Measurements from ENCODE around the gene UCK2. TPM values are rescaled to one million over a fixed set of nuclear protein-coding genes. Genes with fewer than 3 reads are reported as not detected.

Gene UCK2
- total RNA-seq, 1 donor from 2014 or later, result 107 TPM

DNA sequence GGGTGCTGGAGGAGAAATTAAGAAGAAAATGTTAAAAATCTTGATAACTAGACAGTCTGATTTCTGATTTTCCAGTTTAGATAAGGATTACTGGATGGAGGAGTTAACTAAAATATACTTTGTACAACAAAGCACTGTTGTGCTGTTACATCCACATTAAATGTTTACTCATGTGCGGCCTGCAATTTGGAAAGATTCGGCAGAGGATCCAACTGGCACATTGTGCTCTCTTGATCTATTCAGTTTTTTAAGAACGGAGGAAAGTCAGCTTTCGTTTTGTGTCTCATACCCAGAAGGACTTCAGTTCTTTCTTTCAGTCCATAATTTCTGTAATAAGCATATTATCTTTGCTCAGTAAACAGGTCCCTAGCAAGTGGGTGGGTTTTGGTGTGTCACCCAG is 52.5 kb downstream of the UCK2 start:
- DNase-seq (ENCODE audit: low read depth), result no peak

DNA sequence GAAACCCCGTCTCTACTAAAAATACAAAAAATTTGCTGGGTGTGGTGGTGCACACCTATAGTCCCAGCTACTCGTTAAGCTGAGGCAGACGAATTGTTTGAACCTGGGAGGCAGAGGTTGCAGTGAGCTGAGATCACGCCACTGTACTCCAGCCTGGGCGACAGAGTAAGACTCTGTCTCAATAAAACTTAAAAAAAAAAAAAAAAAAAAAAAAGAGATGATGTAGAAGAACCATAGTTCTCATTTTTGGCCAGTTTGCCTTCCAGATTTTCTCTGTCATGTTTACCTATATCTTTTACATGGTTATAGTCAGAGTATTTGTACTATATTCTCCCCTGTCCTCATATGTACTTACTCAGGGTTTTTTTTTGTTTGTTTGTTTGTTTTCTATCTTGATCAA is 53.6 kb downstream of the UCK2 start:
- DNase-seq (ENCODE audit: low read depth), result no peak

DNA sequence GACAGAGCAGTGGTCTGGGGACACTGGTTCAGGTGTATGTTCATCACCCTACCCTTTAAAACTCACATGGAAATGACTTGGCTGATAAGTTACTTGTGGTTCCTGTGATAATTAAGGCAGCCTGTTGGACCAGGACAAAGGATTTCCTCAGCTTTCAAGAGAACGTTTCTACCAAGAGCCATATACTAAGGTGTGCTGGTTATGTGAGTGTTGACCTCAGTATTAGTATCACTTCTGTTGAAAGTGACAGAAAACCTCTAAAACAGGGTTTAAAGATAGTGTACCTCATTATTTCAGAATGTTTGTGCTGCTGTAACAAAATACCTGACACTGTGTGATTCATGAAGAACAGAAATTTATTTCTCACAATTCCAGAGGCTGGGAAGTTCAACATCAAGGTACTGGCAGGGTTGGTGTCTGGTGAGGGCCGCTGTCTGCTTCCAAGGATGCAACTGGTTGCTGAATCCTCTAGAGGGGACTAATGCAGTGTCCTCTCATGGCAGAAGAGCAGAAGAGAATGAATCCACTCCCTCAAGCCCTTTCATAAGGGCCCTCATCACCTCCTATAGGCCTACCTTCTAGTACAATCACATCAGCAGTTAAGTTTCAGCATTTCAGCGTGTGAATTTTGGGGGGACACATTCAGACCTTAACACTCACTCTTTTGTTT is 54.9 kb downstream of the UCK2 start:
- no peak for DNase-seq (ENCODE audit: low read depth)

DNA sequence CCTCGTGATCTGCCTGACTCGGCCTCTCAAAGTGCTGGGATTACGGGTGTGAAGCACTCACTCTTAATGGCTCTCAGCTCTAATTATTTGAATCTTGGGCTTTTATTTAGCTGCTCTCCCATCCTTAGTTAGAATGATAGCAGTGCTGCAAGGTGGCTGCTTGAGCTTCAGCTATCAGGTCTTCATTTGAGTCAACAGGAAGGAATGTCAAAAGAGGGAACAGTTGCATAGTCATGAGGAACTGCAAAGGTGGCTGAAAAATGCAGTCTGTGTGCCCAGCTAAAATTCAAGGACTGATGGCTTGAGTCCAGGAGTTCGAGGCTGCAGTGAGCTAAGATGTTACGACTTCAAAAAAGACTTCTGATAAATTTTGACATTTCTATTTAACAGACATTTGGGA is 55.6 kb downstream of the UCK2 start:
- DNase-seq (ENCODE audit: low read depth), result no peak

DNA sequence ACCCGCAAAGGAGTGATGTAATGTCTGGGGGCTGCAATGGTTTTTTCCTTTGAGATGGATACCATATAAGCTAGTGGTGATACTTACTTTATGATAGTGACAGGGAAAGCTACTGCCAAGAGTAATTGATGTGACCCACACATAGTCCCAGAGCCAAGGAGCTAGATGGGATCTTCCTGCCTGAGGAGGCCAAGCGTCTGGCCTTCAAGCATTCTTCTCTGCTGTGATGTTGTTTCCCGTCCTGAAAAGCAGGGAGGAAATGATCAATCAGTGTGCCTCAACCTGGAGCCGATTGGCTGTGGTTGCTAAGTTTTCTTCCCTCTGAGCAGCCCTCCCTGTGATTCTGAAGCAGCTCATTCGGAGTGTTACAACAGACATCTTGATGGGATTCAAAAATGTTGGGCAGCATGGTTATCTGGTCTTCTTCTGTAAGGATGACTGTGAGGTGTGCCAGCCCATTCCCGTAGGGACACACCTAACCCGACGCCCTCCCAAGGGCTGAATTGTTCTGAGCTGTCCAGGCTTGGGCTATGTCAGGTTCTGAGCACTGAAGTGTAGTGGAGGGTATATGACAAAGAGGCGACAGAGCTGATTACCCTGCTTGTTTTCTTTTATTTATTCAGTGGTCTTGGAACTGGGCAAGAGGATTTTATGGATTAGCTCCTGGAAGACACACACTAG is 56.7 kb downstream of the UCK2 start:
- DNase-seq (ENCODE audit: low read depth), result no peak

DNA sequence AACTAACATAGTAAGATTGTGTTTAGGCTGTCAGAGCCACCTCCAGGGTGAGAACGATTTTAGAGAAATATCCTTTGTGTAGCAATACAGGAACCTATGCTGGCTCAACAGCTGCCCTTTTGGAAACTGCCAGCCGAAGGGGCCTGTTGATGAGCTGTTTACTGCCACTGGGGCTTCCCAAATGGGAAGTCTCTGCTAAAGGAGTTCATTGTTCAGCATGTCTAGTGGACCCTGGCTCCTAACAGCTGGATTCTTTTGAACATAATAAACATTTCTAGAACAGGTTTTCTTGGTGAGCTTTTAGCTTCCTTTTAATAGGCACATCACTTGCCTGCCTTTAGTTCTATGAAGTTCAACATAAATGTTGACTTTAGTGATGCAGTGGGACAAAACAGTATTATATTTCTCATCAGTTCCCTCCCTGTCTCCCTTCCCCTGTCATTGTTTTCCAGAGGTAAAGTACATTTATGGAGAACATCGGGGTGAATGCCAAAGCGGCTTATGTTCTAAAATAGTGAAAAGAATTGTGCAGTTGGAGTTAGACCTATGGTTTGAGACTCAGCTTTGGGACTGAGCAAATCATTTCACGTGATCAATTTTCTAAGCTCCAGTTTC is 57.4 kb downstream of the UCK2 start:
- peak; percentile 56 for DNase-seq (ENCODE audit: low read depth)

DNA sequence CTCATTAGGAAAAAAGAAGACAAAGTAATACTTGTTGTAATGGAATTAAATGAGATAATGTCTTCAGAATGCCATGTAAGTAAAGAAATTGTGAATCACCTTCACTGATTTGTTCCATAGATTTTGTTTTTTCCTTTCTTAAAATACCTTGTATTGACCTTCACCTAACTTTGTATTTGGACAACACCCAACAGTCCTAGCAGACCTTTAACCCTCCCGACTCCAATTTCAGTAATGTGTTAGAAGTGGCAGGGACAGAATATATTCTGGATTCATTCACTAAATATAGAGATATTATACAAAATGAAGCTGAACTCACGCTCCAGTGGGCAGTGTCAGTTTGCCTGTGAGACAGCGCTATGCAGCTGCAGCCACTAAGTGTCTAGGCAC is 57.9 kb downstream of the UCK2 start:
- no peak for DNase-seq (ENCODE audit: low read depth)

DNA sequence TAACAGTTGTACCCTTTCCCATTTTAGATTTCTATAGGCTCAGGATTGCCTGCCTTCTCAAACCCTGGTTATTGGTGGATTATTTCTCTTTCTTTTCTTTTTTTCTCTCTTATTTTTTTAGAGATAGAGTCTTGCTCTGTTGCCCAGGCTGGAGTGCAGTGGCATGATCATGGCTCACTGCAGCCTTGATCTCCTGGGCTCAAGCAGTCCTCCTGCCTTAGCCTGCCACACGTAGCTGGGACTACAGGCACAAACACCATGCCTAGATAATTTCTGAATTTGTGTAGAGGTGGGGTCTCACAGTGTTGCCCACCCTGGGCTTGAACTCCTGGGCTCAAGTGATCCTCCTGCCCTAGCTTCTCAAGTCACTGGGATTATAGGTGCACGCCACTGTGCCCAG is 58.8 kb downstream of the UCK2 start:
- DNase-seq (ENCODE audit: low read depth), result no peak

DNA sequence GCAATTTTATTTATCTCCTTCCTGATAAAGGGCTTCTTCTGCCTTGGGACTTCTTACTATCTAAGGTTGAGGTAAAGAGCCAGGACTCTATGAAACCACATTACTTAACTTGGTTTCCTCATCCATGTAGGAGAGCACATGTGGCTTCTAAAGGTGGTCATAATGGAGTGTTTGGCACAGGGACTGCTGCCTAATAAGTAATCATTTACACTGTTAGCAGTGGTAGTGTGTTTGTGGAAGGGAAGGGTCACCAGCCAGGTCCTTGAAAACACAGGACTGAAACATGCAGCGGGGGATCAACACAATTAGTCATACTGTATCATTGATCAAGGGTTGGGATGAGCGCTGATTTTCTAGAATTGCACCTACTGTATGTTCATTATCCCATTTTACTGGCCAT is 59.6 kb downstream of the UCK2 start:
- DNase-seq (ENCODE audit: low read depth), result no peak

DNA sequence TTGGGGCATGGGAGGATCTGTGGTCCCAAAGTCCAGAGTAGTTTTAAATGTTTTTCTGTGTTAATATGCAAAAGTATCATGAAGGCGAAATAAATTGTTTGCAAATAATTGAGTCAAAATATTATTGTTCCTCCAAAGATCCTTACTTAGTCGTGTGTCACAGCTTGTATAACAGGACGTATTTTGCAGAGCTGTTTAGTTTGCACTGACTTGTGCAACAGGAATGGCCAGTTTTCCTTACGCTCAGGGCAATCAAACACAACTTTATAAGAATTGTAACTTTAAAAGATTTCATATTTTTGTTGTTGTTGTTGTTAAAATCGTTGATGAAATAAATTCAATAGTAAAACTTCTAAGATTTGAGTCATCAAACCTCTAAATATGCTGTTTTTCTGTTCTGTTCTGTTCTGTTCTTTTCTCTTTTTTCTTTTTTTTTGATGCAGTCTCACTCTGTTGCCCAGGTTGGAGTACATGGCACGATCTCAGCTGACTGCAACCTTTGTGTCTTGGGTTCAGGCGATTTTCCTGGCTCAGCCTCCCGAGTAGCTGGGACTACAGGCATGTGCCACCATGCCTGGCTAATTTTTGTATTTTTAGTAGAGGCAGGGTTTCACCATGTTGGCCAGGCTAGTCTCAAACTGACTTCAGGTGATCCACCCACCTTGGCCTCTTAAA is 60.6 kb downstream of the UCK2 start:
- DNase-seq (ENCODE audit: low read depth), result no peak

DNA sequence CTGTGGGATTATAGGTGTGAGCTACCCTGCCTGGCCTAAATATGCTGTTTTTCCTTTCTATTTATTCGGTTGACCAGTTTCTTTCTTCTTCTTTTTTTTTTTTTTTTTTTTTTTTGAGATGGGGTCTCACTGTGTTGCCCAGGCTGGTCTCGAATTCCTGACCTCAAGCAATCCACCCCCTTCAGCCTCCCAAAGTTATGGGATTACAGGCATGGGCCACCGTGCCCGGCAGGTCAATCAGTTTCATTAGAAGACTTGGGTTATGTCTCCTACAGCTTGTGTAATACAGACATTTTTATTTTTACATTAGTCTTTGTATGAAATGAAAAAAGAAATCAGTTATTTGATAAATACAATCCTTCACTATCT is 61.1 kb downstream of the UCK2 start:
- DNase-seq (ENCODE audit: low read depth), result no peak

DNA sequence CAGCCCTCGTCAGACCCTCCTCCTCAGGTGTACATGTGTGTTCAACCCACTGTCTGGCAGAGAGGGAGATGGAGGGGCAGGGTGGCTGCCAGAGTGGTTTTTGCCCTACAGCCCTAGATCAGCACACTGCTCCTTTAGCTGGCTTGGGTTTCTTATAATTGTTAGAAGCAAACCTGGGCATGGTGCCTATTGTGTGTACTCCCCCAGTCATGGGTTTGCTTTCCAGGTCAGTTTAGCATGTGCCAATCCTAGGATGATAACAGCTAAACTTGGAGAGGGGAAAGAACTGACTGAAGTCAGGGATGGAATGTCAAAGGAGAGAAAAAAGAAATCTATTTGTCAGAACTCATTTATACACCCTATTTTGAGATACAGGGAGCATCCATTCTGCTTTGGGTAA is 63.3 kb downstream of the UCK2 start:
- DNase-seq (ENCODE audit: low read depth), result peak; percentile 40

DNA sequence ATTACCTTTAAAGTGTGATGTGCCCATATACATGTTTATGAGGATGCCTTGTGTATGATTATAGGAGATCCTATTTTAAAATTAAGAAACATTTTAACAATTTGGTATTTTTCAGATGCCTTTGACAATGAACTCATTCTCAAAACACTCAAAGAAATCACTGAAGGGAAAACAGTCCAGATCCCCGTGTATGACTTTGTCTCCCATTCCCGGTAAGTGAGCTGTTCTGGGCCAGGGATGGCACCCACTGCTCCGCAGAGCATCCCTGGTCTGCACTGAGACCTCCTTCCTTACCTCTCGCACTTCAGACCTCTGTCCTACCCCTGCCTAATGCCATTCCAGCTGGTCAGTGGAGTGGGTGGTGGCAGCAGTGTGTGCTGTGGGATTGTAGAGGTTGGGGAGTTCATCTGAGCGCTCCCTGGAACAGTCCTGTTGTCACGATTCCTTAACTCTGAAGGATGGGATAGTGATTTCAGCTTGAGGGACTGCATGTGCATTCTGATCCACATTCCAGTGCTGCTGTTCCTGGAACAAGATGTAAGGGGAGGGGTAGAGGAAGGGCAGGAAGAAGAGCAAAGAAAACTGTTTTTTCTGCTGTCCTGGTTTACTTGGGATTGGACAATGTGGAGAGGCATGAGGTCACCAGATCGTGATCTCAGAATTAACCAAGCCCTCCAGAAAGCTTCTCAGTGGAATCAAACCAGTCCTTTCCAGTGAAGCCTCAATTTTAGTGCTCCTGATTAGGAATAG is 63.9 kb downstream of the UCK2 start:
- peak; percentile 56 for DNase-seq (ENCODE audit: low read depth)

DNA sequence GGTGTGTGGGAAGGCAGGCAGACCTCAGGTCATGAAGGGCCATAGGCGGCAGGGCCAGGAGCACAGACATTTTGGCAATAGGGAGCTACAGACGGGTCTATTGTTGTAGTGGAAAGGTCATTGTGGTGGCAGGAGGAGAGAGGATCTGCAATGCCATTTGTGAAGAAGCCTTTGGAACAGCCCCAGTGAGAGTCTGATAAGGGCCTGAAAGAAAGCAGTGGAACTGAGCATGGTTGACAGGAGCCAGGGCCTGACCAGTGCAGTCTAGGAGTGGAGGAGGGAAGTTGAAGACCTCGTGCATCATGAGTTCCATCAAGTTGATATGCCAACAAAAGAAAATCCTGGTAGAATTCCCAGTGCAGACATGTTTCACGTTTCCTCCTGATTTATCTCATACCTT is 65.5 kb downstream of the UCK2 start:
- no peak for DNase-seq (ENCODE audit: low read depth)

DNA sequence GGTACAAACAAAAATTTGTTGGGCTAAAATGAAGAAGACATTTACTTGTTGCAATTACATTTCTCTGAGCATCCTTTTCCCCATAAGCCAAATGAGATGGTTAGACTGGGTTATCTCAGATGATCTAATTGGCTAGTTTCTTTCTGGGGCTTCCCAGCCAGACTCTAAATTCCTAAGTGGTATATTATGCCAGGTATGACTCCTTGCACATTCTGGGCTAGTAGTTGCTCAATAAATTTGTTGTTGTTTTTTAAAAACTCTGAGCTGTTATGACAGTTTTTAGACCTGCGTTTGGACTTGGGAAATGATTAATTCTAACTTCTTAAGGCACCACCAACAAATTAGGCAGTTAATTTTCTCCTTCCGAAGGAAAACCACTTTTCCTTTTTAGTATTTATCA is 66.1 kb downstream of the UCK2 start:
- no peak for DNase-seq (ENCODE audit: low read depth)

DNA sequence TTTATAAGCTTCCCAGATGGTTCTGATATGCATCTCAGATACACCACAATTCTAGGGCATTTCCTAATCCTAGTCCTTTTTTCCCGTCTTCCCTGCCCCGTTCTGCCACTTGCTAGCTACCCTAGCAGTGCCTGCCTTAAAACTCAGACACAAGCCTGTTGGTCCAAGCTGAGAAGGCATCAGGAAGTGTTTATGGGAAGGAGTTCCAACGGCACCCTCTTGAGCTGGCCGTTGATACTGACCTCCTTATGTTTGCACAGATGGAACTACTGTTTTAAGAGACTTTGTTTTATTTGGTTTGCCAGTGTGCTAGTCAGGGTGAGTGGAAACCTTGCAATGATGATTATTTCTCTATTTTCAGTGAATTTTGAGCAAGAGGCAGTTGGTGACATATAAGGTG is 67.2 kb downstream of the UCK2 start:
- peak; percentile 46 for DNase-seq (ENCODE audit: low read depth)

DNA sequence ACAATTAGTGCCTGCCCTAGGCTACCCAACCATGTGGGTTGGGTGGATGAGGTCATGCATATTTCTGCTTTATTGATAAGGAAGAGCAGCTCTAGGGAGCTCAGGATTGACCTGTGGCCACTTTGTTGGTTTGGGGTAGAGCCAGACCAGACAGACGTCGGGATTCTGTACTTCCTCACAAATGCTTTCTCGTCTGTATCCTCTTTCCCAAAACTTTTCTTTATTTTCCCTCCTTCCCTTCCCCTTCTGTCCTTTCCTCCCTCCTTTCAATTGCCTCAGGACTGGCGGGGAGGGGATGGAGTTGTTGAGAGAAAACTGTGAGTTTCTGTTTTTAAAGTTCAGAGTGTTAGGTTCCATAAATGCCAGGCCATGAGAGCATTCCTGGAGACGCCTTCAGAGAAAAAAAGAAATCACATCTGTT is 68.0 kb downstream of the UCK2 start:
- DNase-seq (ENCODE audit: low read depth), result peak; percentile 80

DNA sequence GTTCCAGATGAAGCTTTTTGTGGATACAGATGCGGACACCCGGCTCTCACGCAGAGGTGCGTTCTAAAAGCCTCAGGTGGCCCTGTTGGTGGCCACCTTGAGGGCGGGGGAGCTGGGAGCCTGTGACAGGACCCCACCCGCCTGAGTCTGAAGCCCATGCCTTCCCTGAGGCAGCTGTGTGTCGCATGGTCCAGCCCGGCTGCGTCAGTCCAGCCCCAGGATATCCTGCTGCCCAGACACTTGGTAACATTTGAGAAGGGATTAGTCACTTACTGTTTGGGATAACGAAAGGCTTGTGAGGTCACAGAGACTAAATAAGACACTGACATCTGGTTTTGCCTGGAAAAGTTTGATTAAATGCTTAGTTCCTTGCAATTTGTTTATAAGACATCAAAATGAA is 68.9 kb downstream of the UCK2 start:
- peak; percentile 97 for DNase-seq (ENCODE audit: low read depth)

DNA sequence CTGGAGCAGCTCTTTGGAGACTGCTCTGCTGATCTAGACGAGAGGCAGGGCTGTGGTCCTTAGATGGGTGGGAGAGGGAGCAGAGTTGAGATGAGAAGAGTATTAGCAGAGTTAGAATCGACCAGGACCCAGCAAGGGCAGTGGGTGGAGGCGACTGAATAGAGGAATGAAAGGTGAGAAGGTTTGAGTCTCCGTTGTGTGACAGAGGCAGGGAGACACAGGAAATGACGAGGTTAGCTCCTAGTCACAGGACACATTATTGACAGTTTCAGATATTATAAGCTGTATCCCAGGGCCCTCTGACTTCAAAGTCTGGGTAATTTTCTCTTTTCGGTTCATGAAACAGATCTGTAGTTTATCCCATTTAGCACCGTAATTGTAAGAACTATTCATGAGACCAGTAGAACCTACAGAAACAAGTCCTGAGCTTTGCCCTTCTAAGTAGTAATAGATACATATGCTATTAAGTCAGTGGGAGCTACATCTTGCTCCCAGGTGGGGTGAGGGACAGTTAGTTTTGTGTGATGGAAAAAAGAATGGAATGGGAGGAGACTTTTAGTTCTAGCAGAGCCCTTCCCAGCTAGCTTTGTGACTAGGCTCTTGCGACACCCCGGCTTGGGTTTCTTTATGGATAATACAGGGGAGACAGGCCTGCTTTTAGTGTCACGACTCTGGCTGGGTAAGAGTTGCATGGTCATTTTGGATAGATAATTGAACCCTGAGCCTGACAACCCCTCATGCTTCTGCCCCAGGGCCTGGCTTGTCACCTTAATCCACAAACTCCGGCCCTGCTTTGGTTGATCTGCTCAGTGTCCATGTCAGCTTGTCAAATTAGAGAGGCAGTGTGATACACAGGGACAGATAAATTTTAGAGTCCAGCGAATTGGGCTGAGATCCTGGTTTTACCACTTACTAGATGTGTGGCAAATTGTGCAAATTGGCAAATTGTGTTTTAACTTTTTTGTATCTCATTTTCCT is 70.2 kb downstream of the UCK2 start:
- peak; percentile 60 for DNase-seq (ENCODE audit: low read depth)

DNA sequence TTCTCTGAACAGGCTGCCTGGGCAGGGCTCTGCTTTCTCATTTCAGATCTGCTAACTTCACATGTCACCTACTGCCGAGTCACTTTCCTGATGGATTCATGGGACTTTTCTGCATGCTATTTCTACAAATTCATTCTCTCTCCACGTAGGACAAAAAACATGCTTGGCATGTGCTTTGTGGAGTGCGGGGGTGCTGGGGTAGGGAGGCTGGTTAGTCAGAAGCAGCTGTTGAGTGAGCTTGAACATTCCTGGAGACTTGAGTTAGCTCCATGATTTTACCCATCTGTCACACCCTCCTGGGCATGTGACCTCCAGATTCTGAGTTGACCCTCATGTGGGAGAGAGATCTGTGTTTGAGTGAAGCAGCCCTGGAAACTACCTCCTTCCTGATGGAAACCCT is 71.4 kb downstream of the UCK2 start:
- DNase-seq (ENCODE audit: low read depth), result peak; percentile 100
